ENCODE results near the gene TSFM. TPM values are rescaled to one million over a fixed set of nuclear protein-coding genes. Genes with fewer than 3 reads are reported as not detected.
"Not testable (repeated sequence)": the region's sequence is repeated elsewhere in the genome, so short reads cannot be mapped to it uniquely, and the experiment has no call there.

TSFM gene
- total and polyA plus RNA-seq, 5 experiments from 2014 or later: 18.9 to 31.0 (median 28.3) TPM

DNA sequence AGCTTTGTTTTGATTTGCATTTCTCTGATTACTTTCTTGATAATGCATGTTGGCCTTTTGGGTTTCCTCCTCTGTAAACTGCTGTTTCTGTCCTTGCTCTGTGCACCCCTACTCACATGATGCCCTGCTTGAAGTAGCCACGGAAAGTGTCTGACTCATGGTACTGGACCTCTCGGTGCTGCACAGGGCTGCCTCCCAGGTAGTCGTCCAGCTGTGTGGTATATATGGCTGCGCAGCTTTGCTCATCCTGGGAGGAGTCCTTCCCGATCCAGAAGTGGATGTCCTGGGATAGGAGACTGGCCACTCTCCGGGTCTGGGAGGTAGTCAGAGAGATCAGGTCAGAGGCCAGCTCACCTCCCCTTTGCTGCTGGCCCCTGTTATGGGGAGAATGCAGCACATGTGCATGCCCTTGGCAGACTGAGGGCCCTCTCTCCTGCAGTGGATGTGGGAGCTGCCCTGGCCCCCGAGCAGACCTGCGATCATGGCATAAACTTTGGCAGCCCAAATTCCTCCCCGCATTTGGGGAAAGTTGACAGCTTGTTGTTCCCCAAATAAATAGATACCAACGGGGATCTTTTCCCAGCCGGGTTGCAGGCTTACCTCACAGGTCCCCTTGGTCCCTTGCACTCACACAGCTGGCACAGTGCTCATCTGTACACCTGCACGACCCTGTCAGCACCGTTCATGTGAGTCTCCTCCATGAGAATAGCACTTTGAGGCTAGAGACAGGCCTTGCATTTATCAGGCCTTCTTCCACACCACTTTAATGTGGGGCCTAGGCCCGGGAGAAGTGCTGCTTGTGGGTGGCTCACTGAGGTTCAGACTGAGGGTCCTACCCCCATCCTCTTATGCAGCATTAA lies 30.8 kb downstream of the TSFM start:
- no peak for ATAC-seq
- no peak for DNase-seq
- POLR2A ChIA-PET: interaction anchor here (1.9 kb wide), 1 partner anchor 33 kb away, joined by 5 read pairs; the partner anchor contains the start of gene CTDSP2
- H3K9me3 Mint-ChIP-seq: no peaks in the 10 kb centered on the region
- H3K4me3 Mint-ChIP-seq: no peak overlapping the region
- peaks cover 2 to 7% (median 5%) of the 10 kb centered on the region in 4 donors for H3K4me1 Mint-ChIP-seq
- H3K27me3 Mint-ChIP-seq: no peaks in the 10 kb centered on the region
- peak overlapping the region in 3 of 10 donors; percentile 17 to 72 (median 41) for H3K27ac Mint-ChIP-seq
- peaks cover 0 to 18% (median 4%) of the 10 kb centered on the region in 3 donors for H3K36me3 Mint-ChIP-seq

DNA sequence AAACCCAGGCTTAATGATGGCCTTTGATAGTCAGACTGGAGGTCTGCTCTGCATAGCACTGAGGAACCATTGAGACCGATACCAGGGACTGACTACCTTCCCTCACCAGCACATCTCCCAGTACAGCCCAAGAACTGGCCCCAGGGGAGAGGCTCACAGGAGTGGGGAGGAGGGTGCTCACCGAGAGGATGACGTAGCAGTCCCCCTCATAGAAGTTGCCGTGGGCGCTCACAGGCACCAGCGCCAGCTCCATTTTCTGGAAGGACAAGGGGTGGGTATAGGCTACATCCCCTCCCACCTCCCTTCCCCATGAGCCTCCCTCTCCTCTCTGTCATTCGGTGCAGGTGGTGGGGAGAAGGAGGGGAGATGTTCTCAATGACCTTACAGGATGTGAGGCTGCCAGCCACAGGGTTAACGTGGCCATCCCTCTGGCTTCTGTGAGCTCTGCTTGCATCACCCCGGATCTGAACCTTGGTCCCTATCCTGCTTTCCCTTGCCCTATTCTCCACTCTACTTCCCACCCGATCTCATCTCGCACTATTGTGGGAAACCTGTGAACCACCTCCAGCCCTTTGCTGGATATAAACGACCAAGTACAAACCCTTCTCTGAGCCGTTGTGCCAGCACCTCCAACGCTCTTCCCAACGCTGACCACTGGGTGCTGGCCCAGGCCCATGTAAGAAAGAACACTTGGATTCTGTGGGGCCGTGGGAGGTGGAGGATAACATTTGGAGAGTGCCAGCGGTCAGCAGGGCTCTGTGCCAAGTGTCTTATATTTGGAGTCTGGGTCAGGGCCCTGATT lies 31.6 kb downstream of the TSFM start:
- Mint-ChIP-seq H3K4me1 (peaks cover 4 to 10% (median 6%) of the 10 kb centered on the region in 4 donors), H3K27me3 (no peaks in the 10 kb centered on the region), H3K4me3 (peak overlapping the region in 1 of 10 donors; percentile 70), H3K9me3 (no peaks in the 10 kb centered on the region), H3K36me3 (peaks cover 0 to 21% (median 4%) of the 10 kb centered on the region in 3 donors), H3K27ac (peak overlapping the region in 2 of 10 donors; percentile 17 to 72)
- ATAC-seq: no peak
- POLR2A ChIA-PET: interaction anchor here (1.9 kb wide), 1 partner anchor 33 kb away, joined by 5 read pairs; the partner anchor contains the start of gene CTDSP2
- no peak for DNase-seq

DNA sequence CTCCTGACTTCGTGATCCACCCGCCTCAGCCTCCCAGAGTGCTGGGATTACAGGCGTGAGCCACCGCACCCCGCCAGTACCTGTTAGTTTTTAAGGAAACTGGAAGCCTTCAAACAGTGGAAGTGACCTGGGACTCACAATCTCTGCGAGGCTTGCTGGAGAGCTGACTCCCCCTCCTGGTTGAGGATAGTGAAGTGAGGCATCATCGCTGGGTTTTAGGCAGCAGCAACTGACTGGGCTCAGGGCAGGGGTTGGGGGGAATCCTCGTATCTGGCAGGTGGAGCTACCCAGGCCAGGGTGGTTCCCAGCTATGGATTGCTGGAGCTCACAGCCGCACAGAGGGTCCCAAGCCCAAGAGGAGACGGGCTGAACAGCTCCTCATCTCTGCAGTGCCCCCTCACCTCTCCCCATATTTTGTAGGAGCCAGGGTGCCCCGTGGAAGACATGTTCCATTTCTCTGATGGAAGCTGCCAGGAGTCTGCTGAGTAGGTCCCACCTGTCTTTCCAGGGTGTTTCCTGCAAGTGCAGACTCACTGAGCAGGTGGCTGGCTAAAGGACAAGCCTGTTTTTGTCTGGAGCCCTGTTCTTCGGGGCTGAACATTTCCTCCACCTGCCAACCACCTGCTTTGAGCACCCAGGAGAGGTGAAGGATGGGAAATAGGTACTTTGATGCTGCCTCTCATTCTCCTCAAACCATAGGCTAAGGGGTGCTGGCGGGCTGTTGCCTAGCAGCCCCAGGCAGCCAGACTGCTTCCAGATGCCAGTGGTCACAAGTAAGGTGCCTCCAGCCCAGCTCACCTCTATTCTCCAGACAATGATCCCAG lies 32.8 kb downstream of the TSFM start:
- no peak for ATAC-seq
- POLR2A ChIA-PET: interaction anchor here (1.1 kb wide), 1 partner anchor 9 kb away, joined by 3 read pairs; no protein-coding TSS in a partner anchor

GRCh38 chr12:57816001-57816854 lies 33.6 kb downstream of the TSFM start:
- peaks cover 0 to 23% (median 0%) of the 10 kb centered on the region in 3 donors for H3K36me3 Mint-ChIP-seq
- no peaks in the 10 kb centered on the region for H3K27me3 Mint-ChIP-seq
- no peaks in the 10 kb centered on the region for H3K9me3 Mint-ChIP-seq
- H3K4me1 Mint-ChIP-seq: peaks cover 6 to 10% (median 6%) of the 10 kb centered on the region in 4 donors
- POLR2A ChIA-PET: interaction anchor here (1.3 kb wide), 1 partner anchor 28 kb away, joined by 3 read pairs; no protein-coding TSS in a partner anchor
- peak overlapping the region in 6 of 10 donors; percentile 33 to 83 (median 44) for H3K27ac Mint-ChIP-seq
- no peak for DNase-seq
- no peak for ATAC-seq
- no peak overlapping the region for H3K4me3 Mint-ChIP-seq

More for the DNA sequence above, 32.8 kb downstream of the TSFM start:
- H3K4me3 Mint-ChIP-seq: peak overlapping the region in 1 of 10 donors; percentile 70
- no peaks in the 10 kb centered on the region for H3K27me3 Mint-ChIP-seq
- DNase-seq: no peak
- peak overlapping the region in 6 of 10 donors; percentile 31 to 83 (median 58) for H3K27ac Mint-ChIP-seq
- H3K36me3 Mint-ChIP-seq: peaks cover 0 to 19% (median 0%) of the 10 kb centered on the region in 3 donors
- H3K4me1 Mint-ChIP-seq: peaks cover 4 to 10% (median 6%) of the 10 kb centered on the region in 4 donors
- no peaks in the 10 kb centered on the region for H3K9me3 Mint-ChIP-seq

DNA sequence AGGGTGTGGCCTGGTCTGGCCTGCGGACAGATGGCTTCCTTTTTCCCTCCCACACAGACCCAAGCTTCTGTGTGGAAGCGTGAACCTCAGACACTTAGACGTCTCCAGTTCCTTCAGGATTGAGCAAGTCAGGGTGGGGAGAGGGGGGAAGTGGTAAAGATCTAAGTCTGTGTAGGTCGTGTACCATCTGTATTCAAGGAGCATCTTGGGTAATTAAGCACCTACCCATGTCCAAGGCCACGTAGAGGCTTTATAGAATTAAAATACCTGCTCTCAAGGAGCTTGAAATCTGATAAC lies 34.2 kb downstream of the TSFM start:
- Mint-ChIP-seq H3K4me3 (no peak overlapping the region), H3K27ac (peak overlapping the region in 3 of 10 donors; percentile 11 to 66 (median 35))
- no peak for ATAC-seq

GRCh38 chr12:57817261-57817989 lies 34.8 kb downstream of the TSFM start:
- Mint-ChIP-seq H3K4me1 (peaks cover 4 to 10% (median 6%) of the 10 kb centered on the region in 4 donors), H3K27me3 (no peaks in the 10 kb centered on the region), H3K27ac (peak overlapping the region in 8 of 10 donors; percentile 4 to 75 (median 48))

More for the DNA sequence above, 34.2 kb downstream of the TSFM start:
- H3K27me3 Mint-ChIP-seq: no peaks in the 10 kb centered on the region
- no peaks in the 10 kb centered on the region for H3K9me3 Mint-ChIP-seq
- peaks cover 4 to 10% (median 6%) of the 10 kb centered on the region in 4 donors for H3K4me1 Mint-ChIP-seq
- POLR2A ChIA-PET: interaction anchor here (1.3 kb wide), 1 partner anchor 27 kb away, joined by 3 read pairs; no protein-coding TSS in a partner anchor
- DNase-seq: no peak
- peaks cover 0 to 26% (median 0%) of the 10 kb centered on the region in 3 donors for H3K36me3 Mint-ChIP-seq

DNA sequence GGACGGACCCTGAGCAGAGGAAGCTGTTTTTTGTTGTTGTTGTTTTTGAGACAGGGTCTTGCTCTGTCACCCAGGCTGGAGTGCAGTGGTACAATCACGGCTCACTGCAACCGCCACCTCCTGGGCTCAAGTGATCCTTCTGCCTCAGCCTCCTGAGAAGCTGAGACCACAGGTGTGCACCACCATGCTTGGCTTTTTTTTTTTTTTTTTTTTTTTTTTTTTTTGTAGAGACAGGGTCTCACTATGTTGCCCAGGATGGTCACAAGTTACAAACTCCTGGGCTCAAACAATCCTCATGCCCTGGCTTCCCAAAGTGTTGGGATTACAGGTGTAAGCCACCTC lies 35.4 kb downstream of the TSFM start:
- not testable (repeated sequence) for H3K9me3 Mint-ChIP-seq, H3K27me3 Mint-ChIP-seq, H3K4me3 Mint-ChIP-seq, ATAC-seq, DNase-seq, H3K4me1 Mint-ChIP-seq
- Mint-ChIP-seq H3K27ac (peak overlapping the region in 4 of 10 donors; percentile 12 to 66 (median 47)), H3K36me3 (peaks cover 0 to 37% (median 0%) of the 10 kb centered on the region in 3 donors)
- POLR2A ChIA-PET: interaction anchor here (0.6 to 2.0 kb wide), 6 partner anchors 12 to 81 kb away, joined by 3 to 8 read pairs (median 4); partner anchors contain the start of gene CTDSP2

More at GRCh38 chr12:57817261-57817989, 34.8 kb downstream of the TSFM start:
- POLR2A ChIA-PET: interaction anchor here (0.6 to 2.0 kb wide), 5 partner anchors 12 to 28 kb away, joined by 3 to 8 read pairs (median 4); partner anchors contain the start of gene CTDSP2
- ATAC-seq: no peak
- no peak for DNase-seq
- H3K9me3 Mint-ChIP-seq: no peaks in the 10 kb centered on the region
- H3K4me3 Mint-ChIP-seq: no peak overlapping the region
- peaks cover 0 to 31% (median 0%) of the 10 kb centered on the region in 3 donors for H3K36me3 Mint-ChIP-seq

GRCh38 chr12:57820119-57820518 lies 37.5 kb downstream of the TSFM start:
- Mint-ChIP-seq H3K27ac (peak overlapping the region in 1 of 10 donors; percentile 36), H3K36me3 (peaks cover 0 to 56% (median 7%) of the 10 kb centered on the region in 3 donors)
- H3K9me3 Mint-ChIP-seq, H3K27me3 Mint-ChIP-seq, ATAC-seq, DNase-seq, H3K4me3 Mint-ChIP-seq, H3K4me1 Mint-ChIP-seq, POLR2A ChIA-PET: not testable (repeated sequence)

- H3K36me3 Mint-ChIP-seq: peaks cover 0 to 65% (median 7%) of the 10 kb centered on the region in 3 donors
- H3K9me3 Mint-ChIP-seq, H3K27me3 Mint-ChIP-seq, H3K4me3 Mint-ChIP-seq, DNase-seq, ATAC-seq, POLR2A ChIA-PET: not testable (repeated sequence)
- H3K27ac Mint-ChIP-seq: peak overlapping the region in 6 of 10 donors; percentile 12 to 88 (median 64)
- peaks cover 3 to 16% (median 10%) of the 10 kb centered on the region in 4 donors for H3K4me1 Mint-ChIP-seq
These were observed 38.4 kb downstream of the TSFM start for GRCh38 chr12:57821015-57821414.

GRCh38 chr12:57821474-57822214 lies 39.1 kb downstream of the TSFM start:
- Mint-ChIP-seq H3K36me3 (peaks cover 0 to 71% (median 7%) of the 10 kb centered on the region in 3 donors), H3K4me3 (peak overlapping the region in 1 of 10 donors; percentile 29), H3K9me3 (no peaks in the 10 kb centered on the region), H3K27ac (peak overlapping the region in 3 of 10 donors; percentile 57 to 88 (median 79)), H3K4me1 (peaks cover 1 to 16% (median 7%) of the 10 kb centered on the region in 4 donors), H3K27me3 (no peaks in the 10 kb centered on the region)
- no peak for ATAC-seq
- no peak for DNase-seq
- POLR2A ChIA-PET: no interaction called here

All from naive thymus-derived CD8-positive, alpha-beta T cell (primary cell).